Measurements from ENCODE around the gene TPRG1L.

Gene TPRG1L

DNA sequence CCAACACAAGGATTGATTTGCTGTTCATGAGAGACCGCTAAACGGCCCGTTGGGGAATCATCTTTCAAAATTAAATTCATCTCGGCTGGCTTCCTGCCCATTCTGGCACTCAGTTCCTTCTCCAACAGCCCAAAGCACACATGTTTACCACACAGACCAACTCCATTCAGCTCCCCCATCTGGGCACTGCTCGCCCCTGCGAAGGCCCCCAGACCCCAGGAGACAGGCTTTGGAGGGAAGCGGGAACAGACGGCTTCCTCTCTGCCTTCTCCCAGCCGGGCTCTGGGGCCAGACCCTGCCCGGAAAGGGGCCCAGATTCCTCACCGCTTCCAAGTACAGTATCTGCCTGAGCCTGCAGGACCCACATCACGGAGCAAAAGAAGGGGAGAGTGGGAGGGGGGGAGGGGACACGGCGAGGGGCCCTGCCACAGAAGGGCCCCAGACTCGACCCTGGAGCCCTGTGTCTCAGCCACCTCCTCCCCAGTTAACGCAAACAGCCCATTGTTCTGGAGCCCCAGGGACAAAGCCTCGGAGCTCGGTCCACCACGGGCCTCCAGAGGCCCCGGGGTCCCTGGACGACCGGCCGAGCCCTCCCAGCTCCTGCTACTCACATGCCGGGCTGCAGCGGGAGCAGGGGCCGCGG is 14.2 kb upstream of the TPRG1L start:
- peaks cover 59% of the 10 kb centered on the region for H3K27me3 ChIP-seq (ENCODE audit: insufficient read depth, low read length, poor library complexity)
- peaks cover 25% of the 10 kb centered on the region for H3K4me1 ChIP-seq (ENCODE audit: insufficient read depth, low read length)
- DNase-seq, result no peak
- peak overlapping the region; percentile 92 for H3K4me2 ChIP-seq (ENCODE audit: insufficient read depth, low read length)
- no peak for ATAC-seq (ENCODE audit: insufficient read depth, low read depth)
- no peak overlapping the region for H3K27ac ChIP-seq (ENCODE audit: low read length)
- H3K9me3 ChIP-seq (ENCODE audit: insufficient read depth, low read length, severe bottlenecking), result no peaks in the 10 kb centered on the region
- H3K9ac ChIP-seq (ENCODE audit: low read depth, low read length), result peak overlapping the region; percentile 41; the same call in 1 of the 2 replicates
- no peaks in the 10 kb centered on the region for H3K36me3 ChIP-seq (ENCODE audit: insufficient read depth, low read length)
- H2AFZ ChIP-seq (ENCODE audit: low read depth, low read length), result no peak overlapping the region
- H3K79me2 ChIP-seq (ENCODE audit: insufficient read depth, low read length), result no peaks in the 10 kb centered on the region
- TF ChIP-seq, protein P1, sequence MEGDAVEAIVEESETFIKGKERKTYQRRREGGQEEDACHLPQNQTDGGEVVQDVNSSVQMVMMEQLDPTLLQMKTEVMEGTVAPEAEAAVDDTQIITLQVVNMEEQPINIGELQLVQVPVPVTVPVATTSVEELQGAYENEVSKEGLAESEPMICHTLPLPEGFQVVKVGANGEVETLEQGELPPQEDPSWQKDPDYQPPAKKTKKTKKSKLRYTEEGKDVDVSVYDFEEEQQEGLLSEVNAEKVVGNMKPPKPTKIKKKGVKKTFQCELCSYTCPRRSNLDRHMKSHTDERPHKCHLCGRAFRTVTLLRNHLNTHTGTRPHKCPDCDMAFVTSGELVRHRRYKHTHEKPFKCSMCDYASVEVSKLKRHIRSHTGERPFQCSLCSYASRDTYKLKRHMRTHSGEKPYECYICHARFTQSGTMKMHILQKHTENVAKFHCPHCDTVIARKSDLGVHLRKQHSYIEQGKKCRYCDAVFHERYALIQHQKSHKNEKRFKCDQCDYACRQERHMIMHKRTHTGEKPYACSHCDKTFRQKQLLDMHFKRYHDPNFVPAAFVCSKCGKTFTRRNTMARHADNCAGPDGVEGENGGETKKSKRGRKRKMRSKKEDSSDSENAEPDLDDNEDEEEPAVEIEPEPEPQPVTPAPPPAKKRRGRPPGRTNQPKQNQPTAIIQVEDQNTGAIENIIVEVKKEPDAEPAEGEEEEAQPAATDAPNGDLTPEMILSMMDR (IDR thresholded peaks at IDR 0.05; ENCODE audit: borderline replicate concordance, extremely low read depth, low read length, poor library complexity, severe bottlenecking), result no peak
- no peak for TF ChIP-seq EZH2 (IDR thresholded peaks at IDR 0.05; ENCODE audit: borderline replicate concordance, low read depth, low read length, severe bottlenecking)
- H4K20me1 ChIP-seq (ENCODE audit: insufficient read depth, low read length), result peaks cover 43% of the 10 kb centered on the region
- H3K4me3 ChIP-seq (ENCODE audit: low read depth in 1 of 2, low read length in 2 of 2), result peak overlapping the region in 1 of 2 experiments; percentile 54; a peak in 2 of 4 replicates

DNA sequence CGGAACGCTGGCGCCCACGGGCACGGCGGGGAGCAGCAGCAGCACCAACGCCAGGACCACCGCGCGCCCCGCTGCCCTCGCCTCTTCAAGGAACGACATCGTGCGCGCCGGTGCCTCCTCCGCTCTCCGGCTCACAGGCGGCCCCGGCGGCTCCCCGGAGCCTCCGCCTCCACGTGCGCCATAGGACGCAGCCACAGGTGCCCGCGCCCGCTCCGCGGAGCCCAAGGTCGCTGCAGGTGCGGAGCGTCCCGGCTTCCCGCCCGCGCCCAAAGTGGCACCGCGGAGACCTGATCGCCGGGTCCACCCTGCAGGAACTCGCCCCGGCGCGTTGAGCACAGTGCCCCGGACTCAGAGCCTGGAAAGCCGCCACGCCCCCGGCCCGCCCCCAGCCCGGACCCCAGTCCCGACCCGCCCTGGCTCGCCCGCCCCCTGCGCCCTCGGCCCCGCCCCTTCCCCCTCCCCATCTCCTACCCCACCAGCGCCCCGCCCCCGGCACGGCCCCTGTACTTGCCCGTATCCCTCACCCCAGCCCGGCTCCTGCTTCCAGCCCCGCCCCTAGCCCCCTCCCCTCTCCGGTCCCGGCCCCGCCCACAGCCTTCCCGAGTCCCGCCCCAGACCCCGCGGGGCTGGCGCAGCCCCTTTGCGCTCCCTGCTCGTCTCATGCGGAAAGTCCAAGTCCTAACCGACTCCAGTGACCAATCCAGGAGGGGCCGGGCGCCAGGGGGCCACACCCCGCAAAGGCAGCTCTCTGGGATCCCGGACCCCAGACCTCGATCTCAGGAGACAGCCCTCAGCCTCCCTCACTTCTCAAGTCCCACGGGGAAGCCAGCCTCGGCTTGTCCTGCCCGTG is 13.4 kb upstream of the TPRG1L start, which contains the start of gene MEGF6:
MEGF6 (minus strand) TSS at position 339 of the 850 bp plus-strand sequence; CDS start at position 99, 240 bp downstream.
- Histone ChIP-seq H3K27ac (ENCODE audit: low read length) (no peak within 1 kb of the TSS), H3K4me3 (ENCODE audit: low read depth in 1 of 2, low read length in 2 of 2) (peak within 1 kb of the TSS in 1 of 2 experiments; percentile 54; a peak in 2 of 4 replicates), H3K27me3 (ENCODE audit: insufficient read depth, low read length, poor library complexity) (peaks cover 59% of the 10 kb centered on the region), H3K4me1 (ENCODE audit: insufficient read depth, low read length) (peaks cover 25% of the 10 kb centered on the region), H4K20me1 (ENCODE audit: insufficient read depth, low read length) (peaks cover 43% of the 10 kb centered on the region), H2AFZ (ENCODE audit: low read depth, low read length) (peak within 1 kb of the TSS; percentile 19; the same call in 1 of the 2 replicates), H3K79me2 (ENCODE audit: insufficient read depth, low read length) (no peaks in the 10 kb centered on the region), H3K4me2 (ENCODE audit: insufficient read depth, low read length) (peak within 1 kb of the TSS; percentile 92), H3K9me3 (ENCODE audit: insufficient read depth, low read length, severe bottlenecking) (no peaks in the 10 kb centered on the region), H3K9ac (ENCODE audit: low read depth, low read length) (peak within 1 kb of the TSS; percentile 41; the same call in 1 of the 2 replicates), H3K36me3 (ENCODE audit: insufficient read depth, low read length) (no peaks in the 10 kb centered on the region)
- TF ChIP-seq EZH2 (IDR thresholded peaks at IDR 0.05; ENCODE audit: borderline replicate concordance, low read depth, low read length, severe bottlenecking), result peak; percentile 88
- TF ChIP-seq, protein P1 (IDR thresholded peaks at IDR 0.05; ENCODE audit: borderline replicate concordance, extremely low read depth, low read length, poor library complexity, severe bottlenecking), result no peak
- DNase-seq (peak; percentile 89), ATAC-seq (ENCODE audit: insufficient read depth, low read depth) (peak; percentile 83)

DNA sequence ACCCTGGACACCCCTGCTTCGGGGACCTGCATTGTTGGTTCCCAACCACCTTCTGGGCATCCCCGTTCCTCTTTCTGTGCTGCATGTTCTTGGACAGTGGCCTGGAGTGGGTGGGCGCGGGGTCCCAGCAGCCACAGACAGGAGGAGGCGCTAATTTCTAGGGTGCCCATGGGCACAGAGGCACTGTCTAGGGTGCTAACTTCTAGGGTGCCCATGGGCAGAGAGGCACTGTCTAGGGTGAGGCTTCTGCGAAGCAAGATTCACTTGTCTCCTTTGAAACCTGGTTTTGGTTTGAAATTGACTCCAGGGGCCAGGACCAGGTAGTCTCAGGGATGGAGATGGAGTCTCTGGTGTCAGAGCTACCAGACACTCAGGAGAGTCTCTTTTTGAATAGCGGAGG is 12.7 kb upstream of the TPRG1L start:
- Histone ChIP-seq H3K27ac (ENCODE audit: low read length) (no peak overlapping the region), H3K9ac (ENCODE audit: low read depth, low read length) (no peak overlapping the region), H2AFZ (ENCODE audit: low read depth, low read length) (no peak overlapping the region), H3K4me1 (ENCODE audit: insufficient read depth, low read length) (peaks cover 25% of the 10 kb centered on the region), H4K20me1 (ENCODE audit: insufficient read depth, low read length) (peaks cover 43% of the 10 kb centered on the region), H3K4me3 (ENCODE audit: low read depth in 1 of 2, low read length in 2 of 2) (peak overlapping the region in 1 of 2 experiments; percentile 34; a peak in 2 of 4 replicates), H3K27me3 (ENCODE audit: insufficient read depth, low read length, poor library complexity) (peaks cover 59% of the 10 kb centered on the region), H3K79me2 (ENCODE audit: insufficient read depth, low read length) (no peaks in the 10 kb centered on the region), H3K4me2 (ENCODE audit: insufficient read depth, low read length) (peak overlapping the region; percentile 55), H3K9me3 (ENCODE audit: insufficient read depth, low read length, severe bottlenecking) (no peaks in the 10 kb centered on the region), H3K36me3 (ENCODE audit: insufficient read depth, low read length) (no peaks in the 10 kb centered on the region)
- TF ChIP-seq EZH2 (IDR thresholded peaks at IDR 0.05; ENCODE audit: borderline replicate concordance, low read depth, low read length, severe bottlenecking), result no peak
- no peak for ATAC-seq (ENCODE audit: insufficient read depth, low read depth)
- DNase-seq, result no peak

Measured in DND-41 (cell line).